Caco-2 (cell line): ENCODE results near the gene BMPR1B. TPM values are rescaled to one million over a fixed set of nuclear protein-coding genes. Genes with fewer than 3 reads are reported as not detected.
"Not testable (repeated sequence)": the region's sequence is repeated elsewhere in the genome, so short reads cannot be mapped to it uniquely, and the experiment has no call there.

ENCODE experiments used
- BruUV-seq: library from RNA; stranded (reverse); fragments of 400-500 nt; replicated peaks from 2 replicates; lab custom pipeline; 2021; lab: Mats Ljungman, UMichigan
- CTCF ChIA-PET: fragments of 300-600 bp; sonication (Branson Sonifier 250); formaldehyde crosslinking; loops from one replicate; lab custom pipeline; 2022; ENCODE audit warnings: antibody characterized with exemption; lab: Charles Lee
- POLR2A ChIA-PET: fragments of 300-600 bp; sonication (Branson Sonifier 250); formaldehyde crosslinking; loops from one replicate; lab custom pipeline; 2022; ENCODE audit warnings: antibody characterized with exemption; lab: Charles Lee
- DNase-seq, 2 experiments: peaks; one replicate each; pipeline versions ENCODE4 v3.0.0 to v3.0.0-alpha.2; 2020 to 2022
- H3K27me3 ChIP-seq: replicated peaks from 2 replicates; pipeline ENCODE4 v1.6.0; 2011; ENCODE audit warnings: low read length; ENCODE audit not compliant: control insufficient read depth, insufficient read depth
- H3K36me3 ChIP-seq: 2 replicates; pipeline ENCODE4 v1.5.1; 2011; ENCODE audit warnings: low read length; ENCODE audit not compliant: control insufficient read depth, insufficient read depth
- H3K4me1 ChIP-seq: fragments of 250-450 bp; sonication (Bioruptor Pico); 2 replicates; pipeline ENCODE4 v1.5.1; 2020; ENCODE audit warnings: mild to moderate bottlenecking
- H3K4me3 ChIP-seq: 2 replicates; pipeline ENCODE4 v1.5.1; 2011; ENCODE audit warnings: low read depth, mild to moderate bottlenecking, control low read depth, low read length
- H3K9me3 ChIP-seq: fragments of 250-450 bp; sonication (Bioruptor Pico); 2 replicates; pipeline ENCODE4 v1.5.1; 2020; ENCODE audit warnings: mild to moderate bottlenecking, moderate library complexity
- H3K27ac Mint-ChIP-seq: one replicate; pipeline ENCODE4 v1.8.0; 2022; ENCODE audit warnings: mixed read lengths; ENCODE audit not compliant: unreplicated experiment
- H3K27me3 Mint-ChIP-seq: one replicate; pipeline ENCODE4 v1.8.0; 2022; ENCODE audit warnings: mixed read lengths; ENCODE audit not compliant: insufficient read depth, unreplicated experiment
- H3K36me3 Mint-ChIP-seq: one replicate; pipeline ENCODE4 v1.8.0; 2022; ENCODE audit warnings: mild to moderate bottlenecking, mixed read lengths; ENCODE audit not compliant: insufficient read depth, unreplicated experiment
- H3K4me1 Mint-ChIP-seq: one replicate; pipeline ENCODE4 v1.8.0; 2022; ENCODE audit warnings: low read depth, mixed read lengths; ENCODE audit not compliant: unreplicated experiment
- H3K4me3 Mint-ChIP-seq: one replicate; pipeline ENCODE4 v1.8.0; 2022; ENCODE audit warnings: mild to moderate bottlenecking, moderate library complexity, mixed read lengths; ENCODE audit not compliant: unreplicated experiment
- H3K9me3 Mint-ChIP-seq: one replicate; pipeline ENCODE4 v1.8.0; 2022; ENCODE audit warnings: mixed read lengths; ENCODE audit not compliant: unreplicated experiment
- CTCF ChIP-seq, 2 experiments: fragments of 200-600 bp in 1 of 2; IDR thresholded peaks; 1 replicate in 1 of 2; 2 replicates in 1 of 2; pipeline versions ENCODE4 v1.5.1 to v1.8.0; 2011 to 2022; ENCODE audit warnings: antibody characterized with exemption in 1 of 2, control low read depth in 1 of 2, inconsistent platforms in 1 of 2, low read depth in 1 of 2, low read length in 1 of 2, mild to moderate bottlenecking in 1 of 2, moderate library complexity in 1 of 2; ENCODE audit not compliant: insufficient read depth in 1 of 2, severe bottlenecking in 1 of 2, unreplicated experiment in 1 of 2
- intact Hi-C: fragments of 100-400 bp; cut with micrococcal nuclease; formaldehyde crosslinking; loops from one replicate; pipeline ENCODE4 v1.10.0; 2022; ENCODE audit not compliant: unreplicated experiment
- total RNA-seq: library from RNA; stranded (reverse); gene quantifications from 2 replicates; pipeline ENCODE4 v1.2.3, GENCODE V29; 2022

Gene BMPR1B
- total RNA-seq, 1 experiment from 2014 or later = 8.7 TPM

- POLR2A ChIA-PET = no interaction called here
- Mint-ChIP-seq H3K27ac (no peak overlapping the region), H3K4me3 (no peak overlapping the region), H3K36me3 (no peaks in the 10 kb centered on the region), H3K4me1 (no peaks in the 10 kb centered on the region), H3K9me3 (no peaks in the 10 kb centered on the region), H3K27me3 (no peaks in the 10 kb centered on the region)
- H3K4me3 ChIP-seq = no peak overlapping the region
- no peaks in the 10 kb centered on the region for H3K9me3 ChIP-seq
- DNase-seq = no peak
- no peaks in the 10 kb centered on the region for H3K36me3 ChIP-seq
- no peaks in the 10 kb centered on the region for H3K27me3 ChIP-seq
- no peaks in the 10 kb centered on the region for H3K4me1 ChIP-seq
- CTCF ChIA-PET = no interaction called here
- BruUV-seq = no TSS peak
- no peak for TF ChIP-seq CTCF (IDR thresholded peaks at IDR 0.05; ENCODE audit: insufficient read depth in 1 of 2, low read depth in 1 of 2, low read length in 1 of 2, severe bottlenecking in 1 of 2, unreplicated experiment in 1 of 2)
- intact Hi-C loops = loop anchor here (2.0 to 10.0 kb wide), 7 partner anchors 99 to 1185 kb away; no protein-coding TSS in a partner anchor
These were observed 410.1 kb downstream of the BMPR1B start for GRCh38 chr4:95167805-95168204.

GRCh38 chr4:95170176-95170575 lies 412.4 kb downstream of the BMPR1B start:
- Mint-ChIP-seq H3K36me3 (no peaks in the 10 kb centered on the region), H3K27ac (no peak overlapping the region), H3K4me1 (no peaks in the 10 kb centered on the region), H3K9me3 (no peaks in the 10 kb centered on the region), H3K4me3 (no peak overlapping the region), H3K27me3 (no peaks in the 10 kb centered on the region)
- no peak for DNase-seq
- BruUV-seq = no TSS peak
- H3K4me3 ChIP-seq = no peak overlapping the region
- no peaks in the 10 kb centered on the region for H3K27me3 ChIP-seq
- no peaks in the 10 kb centered on the region for H3K4me1 ChIP-seq
- H3K9me3 ChIP-seq = no peaks in the 10 kb centered on the region
- no peaks in the 10 kb centered on the region for H3K36me3 ChIP-seq
- ChIA-PET CTCF (no interaction called here), POLR2A (no interaction called here)
- no peak for TF ChIP-seq CTCF (IDR thresholded peaks at IDR 0.05; ENCODE audit: insufficient read depth in 1 of 2, low read depth in 1 of 2, low read length in 1 of 2, severe bottlenecking in 1 of 2, unreplicated experiment in 1 of 2)
- intact Hi-C loops = no loop called here

- BruUV-seq, H3K4me1 Mint-ChIP-seq, H3K9me3 ChIP-seq, H3K36me3 ChIP-seq, intact Hi-C loops, H3K27me3 Mint-ChIP-seq, H3K9me3 Mint-ChIP-seq, H3K4me1 ChIP-seq, POLR2A ChIA-PET, H3K36me3 Mint-ChIP-seq, H3K4me3 Mint-ChIP-seq, H3K27ac Mint-ChIP-seq, DNase-seq, CTCF ChIA-PET, H3K4me3 ChIP-seq, H3K27me3 ChIP-seq: not testable (repeated sequence)
These were observed 413.6 kb downstream of the BMPR1B start for GRCh38 chr4:95171377-95171776.

- TF ChIP-seq CTCF (IDR thresholded peaks at IDR 0.05; ENCODE audit: insufficient read depth in 1 of 2, low read depth in 1 of 2, low read length in 1 of 2, severe bottlenecking in 1 of 2, unreplicated experiment in 1 of 2) = no peak
- intact Hi-C loops = no loop called here
- POLR2A ChIA-PET = no interaction called here
- no peak for DNase-seq
- peaks cover 5% of the 10 kb centered on the region for H3K36me3 Mint-ChIP-seq
- H3K9me3 Mint-ChIP-seq = no peaks in the 10 kb centered on the region
- H3K4me3 Mint-ChIP-seq = no peak overlapping the region
- H3K4me3 ChIP-seq = no peak overlapping the region
- CTCF ChIA-PET = no interaction called here
- H3K27me3 ChIP-seq = no peaks in the 10 kb centered on the region
- H3K9me3 ChIP-seq = no peaks in the 10 kb centered on the region
- H3K27me3 Mint-ChIP-seq = no peaks in the 10 kb centered on the region
- no peaks in the 10 kb centered on the region for H3K36me3 ChIP-seq
- no peak overlapping the region for H3K27ac Mint-ChIP-seq
- H3K4me1 ChIP-seq = no peaks in the 10 kb centered on the region
- BruUV-seq = no TSS peak
- H3K4me1 Mint-ChIP-seq = no peaks in the 10 kb centered on the region
These were observed 421.2 kb downstream of the BMPR1B start for GRCh38 chr4:95178938-95179337.
